OCI-LY7 (cell line): Measurements from ENCODE around the gene PPP1R16B. TPM values are rescaled to one million over a fixed set of nuclear protein-coding genes. Genes with fewer than 3 reads are reported as not detected.

ENCODE experiments used
- BruUV-seq: library from RNA; stranded (reverse); fragments of 400-500 nt; replicated peaks from 2 replicates; lab custom pipeline; 2021; lab: Mats Ljungman, UMichigan
- CTCF ChIA-PET: fragments of 300-600 bp; sonication (Branson Sonifier 250); formaldehyde crosslinking; loops from one replicate; lab custom pipeline; 2022; ENCODE audit warnings: antibody characterized with exemption; ENCODE audit not compliant: unreplicated experiment; lab: Charles Lee
- POLR2A ChIA-PET: fragments of 300-600 bp; sonication (Branson Sonifier 250); formaldehyde crosslinking; loops from one replicate; lab custom pipeline; 2022; ENCODE audit warnings: antibody characterized with exemption; lab: Charles Lee
- DNase-seq: peaks from one replicate; pipeline ENCODE4 v3.0.0-alpha.2; 2015; ENCODE audit warnings: low spot score
- H2AFZ ChIP-seq: fragments of 200-600 bp; sonication (generic), shearing (Covaris generic); 2 replicates; pipeline ENCODE4 v1.6.1; 2014; ENCODE audit warnings: mild to moderate bottlenecking, antibody characterized with exemption, low read length, moderate library complexity
- H3K27ac ChIP-seq: fragments of 200-600 bp; sonication (generic); 2 replicates; pipeline ENCODE4 v1.5.1; 2014; ENCODE audit warnings: mixed run types, low read depth, mild to moderate bottlenecking, moderate library complexity, low read length, inconsistent platforms; ENCODE audit not compliant: poor library complexity, severe bottlenecking
- H3K36me3 ChIP-seq: fragments of 200-600 bp; sonication (generic); 2 replicates; pipeline ENCODE4 v1.6.1; 2014; ENCODE audit warnings: mild to moderate bottlenecking, antibody characterized with exemption, low read length, moderate library complexity, mixed read lengths; ENCODE audit not compliant: insufficient read depth
- H3K4me1 ChIP-seq: fragments of 200-600 bp; sonication (generic); 2 replicates; pipeline ENCODE4 v1.5.1; 2014; ENCODE audit warnings: mild to moderate bottlenecking, low read length; ENCODE audit not compliant: insufficient read depth, poor library complexity, severe bottlenecking
- H3K4me2 ChIP-seq: fragments of 200-600 bp; sonication (generic); 2 replicates; pipeline ENCODE4 v1.6.1; 2014; ENCODE audit warnings: mild to moderate bottlenecking, low read length
- H3K4me3 ChIP-seq: fragments of 200-600 bp; sonication (generic); 2 replicates; pipeline ENCODE4 v1.5.1; 2014; ENCODE audit warnings: mild to moderate bottlenecking, low read depth, low read length; ENCODE audit not compliant: poor library complexity, severe bottlenecking
- H3K79me2 ChIP-seq: fragments of 200-600 bp; sonication (generic); 2 replicates; pipeline ENCODE4 v1.6.1; 2016; ENCODE audit warnings: low read depth, mild to moderate bottlenecking, low read length, moderate library complexity, mixed read lengths; ENCODE audit not compliant: insufficient read depth
- H3K9me2 ChIP-seq: fragments of 200-600 bp; sonication (generic); 2 replicates; pipeline ENCODE4 v1.6.1; 2016; ENCODE audit warnings: mild to moderate bottlenecking, low read length, mixed read lengths; ENCODE audit not compliant: insufficient read depth
- H3K9me3 ChIP-seq: fragments of 200-600 bp; sonication (generic); 2 replicates; pipeline ENCODE4 v1.6.1; 2014; ENCODE audit warnings: mild to moderate bottlenecking, mixed run types, low read length, mixed read lengths
- H4K20me1 ChIP-seq: fragments of 200-600 bp; sonication (generic); 2 replicates; pipeline ENCODE4 v1.6.1; 2014; ENCODE audit warnings: mild to moderate bottlenecking, antibody characterized with exemption, low read length, moderate library complexity, mixed read lengths; ENCODE audit not compliant: insufficient read depth
- CTCF ChIP-seq: fragments of 200-600 bp; sonication (generic); conservative IDR thresholded peaks from 2 replicates; pipeline ENCODE4 v1.5.1; 2014; ENCODE audit warnings: mild to moderate bottlenecking, antibody characterized with exemption, low read length, moderate library complexity, mixed read lengths
- EZH2phosphoT487 ChIP-seq: fragments of 200-600 bp; sonication (generic); IDR thresholded peaks from 2 replicates; pipeline ENCODE4 v1.6.1; 2018; ENCODE audit warnings: low read depth, borderline replicate concordance, mild to moderate bottlenecking, mixed run types, antibody characterized with exemption, low read length, moderate library complexity, mixed read lengths
- intact Hi-C: fragments of 100-400 bp; cut with micrococcal nuclease; formaldehyde crosslinking; loops from one replicate; pipeline ENCODE4 v1.10.0; 2022; ENCODE audit not compliant: unreplicated experiment
- total RNA-seq, 2 experiments: library from RNA; depleted of rRNA in 1 of 2; stranded (reverse); fragments of >200 nt in 1 of 2; shearing (Covaris generic) in 1 of 2; gene quantifications; 2 replicates each; pipeline ENCODE4 v1.2.3, GENCODE V29; 2014 to 2022

The PPP1R16B gene
- total RNA-seq, 2 experiments from 2014 or later: 45.4 to 49.7 TPM

- Histone ChIP-seq H3K4me3 (no peak overlapping the region), H3K9me2 (no peaks in the 10 kb centered on the region), H3K36me3 (peaks cover 39% of the 10 kb centered on the region), H3K9me3 (no peaks in the 10 kb centered on the region), H3K4me2 (no peak overlapping the region), H3K27ac (no peak overlapping the region), H3K79me2 (peaks cover 35% of the 10 kb centered on the region), H4K20me1 (peaks cover 13% of the 10 kb centered on the region), H3K4me1 (peaks cover 19% of the 10 kb centered on the region), H2AFZ (no peak overlapping the region)
- CTCF ChIA-PET: no interaction called here
- no TSS peak for BruUV-seq
- DNase-seq: no peak
- POLR2A ChIA-PET: no interaction called here
- no peak for TF ChIP-seq CTCF
- TF ChIP-seq EZH2phosphoT487: no peak
- intact Hi-C loops: no loop called here
Measured at GRCh38 chr20:38924718-38925117, 119.2 kb downstream of the PPP1R16B start.

GRCh38 chr20:38926142-38926933 is 120.8 kb downstream of the PPP1R16B start, which contains the start of gene FAM83D:
TSS of gene FAM83D (plus strand) at chr20:38926417. CDS start at chr20:38926443, 26 bp downstream.
- Histone ChIP-seq H3K9me3 (no peaks in the 10 kb centered on the region), H3K9me2 (no peaks in the 10 kb centered on the region), H4K20me1 (peaks cover 21% of the 10 kb centered on the region), H2AFZ (peak within 1 kb of the TSS; percentile 35; the same call in 1 of the 2 replicates), H3K4me3 (peak within 1 kb of the TSS; percentile 98), H3K36me3 (peaks cover 45% of the 10 kb centered on the region), H3K4me2 (peak within 1 kb of the TSS; percentile 98), H3K4me1 (peaks cover 34% of the 10 kb centered on the region), H3K79me2 (peaks cover 51% of the 10 kb centered on the region), H3K27ac (peak within 1 kb of the TSS; percentile 66)
- BruUV-seq: no TSS peak
- intact Hi-C loops: loop anchor here (1.0 kb wide), 2 partner anchors 36 to 122 kb away; partner anchors contain the start of gene DHX35
- ChIA-PET POLR2A (interaction anchor here (0.6 to 1.3 kb wide), 3 partner anchors 35 to 168 kb away, joined by 3 to 4 read pairs (median 4); no protein-coding TSS in a partner anchor), CTCF (interaction anchor here (1.3 kb wide), 1 partner anchor 9 kb away, joined by 3 read pairs; no protein-coding TSS in a partner anchor)
- TF ChIP-seq CTCF (no peak; the same call in 1 of the 2 replicates), EZH2phosphoT487 (no peak)
- DNase-seq: peak; percentile 99
